ENCODE results near the gene DDX11.
"Not testable (repeated sequence)": the region's sequence is repeated elsewhere in the genome, so short reads cannot be mapped to it uniquely, and the experiment has no call there.

DDX11 gene

DNA sequence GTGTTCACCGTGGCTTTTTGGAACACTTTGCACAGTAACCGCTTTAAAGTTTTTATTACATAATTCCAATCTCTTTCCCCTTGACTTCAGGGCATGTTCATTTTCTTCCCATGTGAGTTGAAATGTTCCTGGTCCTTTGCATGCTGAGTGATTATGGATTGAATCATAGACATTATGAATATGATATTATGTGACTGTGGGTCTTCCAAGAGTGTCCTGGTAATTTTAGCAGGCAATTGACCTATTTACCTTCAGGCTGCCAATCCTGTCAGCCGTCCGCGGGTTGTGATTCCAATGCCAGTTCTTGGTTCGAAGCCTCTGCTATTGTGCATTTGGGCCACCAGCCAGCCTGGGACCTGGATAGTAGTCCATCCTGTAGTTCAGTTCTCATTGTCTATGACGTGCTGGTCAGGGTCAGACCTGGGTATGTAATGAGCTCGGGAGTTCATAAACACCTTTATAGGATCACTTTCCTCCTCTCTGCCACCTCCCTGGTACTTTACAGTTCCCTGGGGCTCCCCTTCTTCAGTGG, 32.6 kb upstream of the DDX11 start:
- peaks cover 6% of the 10 kb centered on the region for H3K4me1 ChIP-seq (ENCODE audit: control insufficient read depth, insufficient read depth, low read length)
- no peak overlapping the region for H3K27ac ChIP-seq (ENCODE audit: extremely low read depth, low read depth, low read length)
- no peaks in the 10 kb centered on the region for H3K36me3 ChIP-seq (ENCODE audit: control insufficient read depth in 2 of 2, insufficient read depth in 1 of 2, low read length in 2 of 2)
- ChIA-PET CTCF (no interaction called here), POLR2A (no interaction called here)
- no peak overlapping the region for H3K4me3 ChIP-seq (ENCODE audit: low read depth, low read length)
- no peak for TF ChIP-seq ZNF837 (tag by site-specific recombination; IDR thresholded peaks at IDR 0.05)
- TF ChIP-seq ZNF664 (tag by site-specific recombination; IDR thresholded peaks at IDR 0.05) = no peak
- TF ChIP-seq, protein P1, sequence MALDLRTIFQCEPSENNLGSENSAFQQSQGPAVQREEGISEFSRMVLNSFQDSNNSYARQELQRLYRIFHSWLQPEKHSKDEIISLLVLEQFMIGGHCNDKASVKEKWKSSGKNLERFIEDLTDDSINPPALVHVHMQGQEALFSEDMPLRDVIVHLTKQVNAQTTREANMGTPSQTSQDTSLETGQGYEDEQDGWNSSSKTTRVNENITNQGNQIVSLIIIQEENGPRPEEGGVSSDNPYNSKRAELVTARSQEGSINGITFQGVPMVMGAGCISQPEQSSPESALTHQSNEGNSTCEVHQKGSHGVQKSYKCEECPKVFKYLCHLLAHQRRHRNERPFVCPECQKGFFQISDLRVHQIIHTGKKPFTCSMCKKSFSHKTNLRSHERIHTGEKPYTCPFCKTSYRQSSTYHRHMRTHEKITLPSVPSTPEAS (tag by site-specific recombination; IDR thresholded peaks at IDR 0.05) = no peak
- TF ChIP-seq GFI1B (tag by site-specific recombination; IDR thresholded peaks at IDR 0.05) = no peak
- TF ChIP-seq ZNF423 (tag by site-specific recombination; IDR thresholded peaks at IDR 0.05) = no peak
- TF ChIP-seq, protein P2, sequence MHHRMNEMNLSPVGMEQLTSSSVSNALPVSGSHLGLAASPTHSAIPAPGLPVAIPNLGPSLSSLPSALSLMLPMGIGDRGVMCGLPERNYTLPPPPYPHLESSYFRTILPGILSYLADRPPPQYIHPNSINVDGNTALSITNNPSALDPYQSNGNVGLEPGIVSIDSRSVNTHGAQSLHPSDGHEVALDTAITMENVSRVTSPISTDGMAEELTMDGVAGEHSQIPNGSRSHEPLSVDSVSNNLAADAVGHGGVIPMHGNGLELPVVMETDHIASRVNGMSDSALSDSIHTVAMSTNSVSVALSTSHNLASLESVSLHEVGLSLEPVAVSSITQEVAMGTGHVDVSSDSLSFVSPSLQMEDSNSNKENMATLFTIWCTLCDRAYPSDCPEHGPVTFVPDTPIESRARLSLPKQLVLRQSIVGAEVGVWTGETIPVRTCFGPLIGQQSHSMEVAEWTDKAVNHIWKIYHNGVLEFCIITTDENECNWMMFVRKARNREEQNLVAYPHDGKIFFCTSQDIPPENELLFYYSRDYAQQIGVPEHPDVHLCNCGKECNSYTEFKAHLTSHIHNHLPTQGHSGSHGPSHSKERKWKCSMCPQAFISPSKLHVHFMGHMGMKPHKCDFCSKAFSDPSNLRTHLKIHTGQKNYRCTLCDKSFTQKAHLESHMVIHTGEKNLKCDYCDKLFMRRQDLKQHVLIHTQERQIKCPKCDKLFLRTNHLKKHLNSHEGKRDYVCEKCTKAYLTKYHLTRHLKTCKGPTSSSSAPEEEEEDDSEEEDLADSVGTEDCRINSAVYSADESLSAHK (tag by site-specific recombination; IDR thresholded peaks at IDR 0.05) = no peak
- TF ChIP-seq ZIC2 (tag by site-specific recombination; IDR thresholded peaks at IDR 0.05) = no peak
- TF ChIP-seq KLF10 (tag by site-specific recombination; IDR thresholded peaks at IDR 0.05) = no peak
- TF ChIP-seq, protein P3, sequence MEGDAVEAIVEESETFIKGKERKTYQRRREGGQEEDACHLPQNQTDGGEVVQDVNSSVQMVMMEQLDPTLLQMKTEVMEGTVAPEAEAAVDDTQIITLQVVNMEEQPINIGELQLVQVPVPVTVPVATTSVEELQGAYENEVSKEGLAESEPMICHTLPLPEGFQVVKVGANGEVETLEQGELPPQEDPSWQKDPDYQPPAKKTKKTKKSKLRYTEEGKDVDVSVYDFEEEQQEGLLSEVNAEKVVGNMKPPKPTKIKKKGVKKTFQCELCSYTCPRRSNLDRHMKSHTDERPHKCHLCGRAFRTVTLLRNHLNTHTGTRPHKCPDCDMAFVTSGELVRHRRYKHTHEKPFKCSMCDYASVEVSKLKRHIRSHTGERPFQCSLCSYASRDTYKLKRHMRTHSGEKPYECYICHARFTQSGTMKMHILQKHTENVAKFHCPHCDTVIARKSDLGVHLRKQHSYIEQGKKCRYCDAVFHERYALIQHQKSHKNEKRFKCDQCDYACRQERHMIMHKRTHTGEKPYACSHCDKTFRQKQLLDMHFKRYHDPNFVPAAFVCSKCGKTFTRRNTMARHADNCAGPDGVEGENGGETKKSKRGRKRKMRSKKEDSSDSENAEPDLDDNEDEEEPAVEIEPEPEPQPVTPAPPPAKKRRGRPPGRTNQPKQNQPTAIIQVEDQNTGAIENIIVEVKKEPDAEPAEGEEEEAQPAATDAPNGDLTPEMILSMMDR (tag by site-specific recombination; IDR thresholded peaks at IDR 0.05) = no peak
- TF ChIP-seq ZNF677 (tag by site-specific recombination; IDR thresholded peaks at IDR 0.05) = no peak
- no peak for TF ChIP-seq ZNF350 (tag by site-specific recombination; IDR thresholded peaks at IDR 0.05)
- TF ChIP-seq, protein P4, sequence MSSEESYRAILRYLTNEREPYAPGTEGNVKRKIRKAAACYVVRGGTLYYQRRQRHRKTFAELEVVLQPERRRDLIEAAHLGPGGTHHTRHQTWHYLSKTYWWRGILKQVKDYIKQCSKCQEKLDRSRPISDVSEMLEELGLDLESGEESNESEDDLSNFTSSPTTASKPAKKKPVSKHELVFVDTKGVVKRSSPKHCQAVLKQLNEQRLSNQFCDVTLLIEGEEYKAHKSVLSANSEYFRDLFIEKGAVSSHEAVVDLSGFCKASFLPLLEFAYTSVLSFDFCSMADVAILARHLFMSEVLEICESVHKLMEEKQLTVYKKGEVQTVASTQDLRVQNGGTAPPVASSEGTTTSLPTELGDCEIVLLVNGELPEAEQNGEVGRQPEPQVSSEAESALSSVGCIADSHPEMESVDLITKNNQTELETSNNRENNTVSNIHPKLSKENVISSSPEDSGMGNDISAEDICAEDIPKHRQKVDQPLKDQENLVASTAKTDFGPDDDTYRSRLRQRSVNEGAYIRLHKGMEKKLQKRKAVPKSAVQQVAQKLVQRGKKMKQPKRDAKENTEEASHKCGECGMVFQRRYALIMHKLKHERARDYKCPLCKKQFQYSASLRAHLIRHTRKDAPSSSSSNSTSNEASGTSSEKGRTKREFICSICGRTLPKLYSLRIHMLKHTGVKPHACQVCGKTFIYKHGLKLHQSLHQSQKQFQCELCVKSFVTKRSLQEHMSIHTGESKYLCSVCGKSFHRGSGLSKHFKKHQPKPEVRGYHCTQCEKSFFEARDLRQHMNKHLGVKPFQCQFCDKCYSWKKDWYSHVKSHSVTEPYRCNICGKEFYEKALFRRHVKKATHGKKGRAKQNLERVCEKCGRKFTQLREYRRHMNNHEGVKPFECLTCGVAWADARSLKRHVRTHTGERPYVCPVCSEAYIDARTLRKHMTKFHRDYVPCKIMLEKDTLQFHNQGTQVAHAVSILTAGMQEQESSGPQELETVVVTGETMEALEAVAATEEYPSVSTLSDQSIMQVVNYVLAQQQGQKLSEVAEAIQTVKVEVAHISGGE (tag by site-specific recombination; conservative IDR thresholded peaks at IDR 0.05; ENCODE audit: low read depth) = no peak
- no peak for TF ChIP-seq ZNF830 (tag by site-specific recombination; IDR thresholded peaks at IDR 0.05; ENCODE audit: low read depth)
- TF ChIP-seq ZNF792 (tag by site-specific recombination; IDR thresholded peaks at IDR 0.05) = no peak
- no peak for TF ChIP-seq ZNF214 (tag by site-specific recombination; IDR thresholded peaks at IDR 0.05; ENCODE audit: borderline replicate concordance)
- no peak for TF ChIP-seq ZNF473 (tag by site-specific recombination; IDR thresholded peaks at IDR 0.05)
- no peak for TF ChIP-seq ZNF529 (tag by site-specific recombination; IDR thresholded peaks at IDR 0.05; ENCODE audit: insufficient replicate concordance)
- no peaks in the 10 kb centered on the region for H3K9me3 ChIP-seq (ENCODE audit: control insufficient read depth, insufficient read depth, low read depth, low read length)

DNA sequence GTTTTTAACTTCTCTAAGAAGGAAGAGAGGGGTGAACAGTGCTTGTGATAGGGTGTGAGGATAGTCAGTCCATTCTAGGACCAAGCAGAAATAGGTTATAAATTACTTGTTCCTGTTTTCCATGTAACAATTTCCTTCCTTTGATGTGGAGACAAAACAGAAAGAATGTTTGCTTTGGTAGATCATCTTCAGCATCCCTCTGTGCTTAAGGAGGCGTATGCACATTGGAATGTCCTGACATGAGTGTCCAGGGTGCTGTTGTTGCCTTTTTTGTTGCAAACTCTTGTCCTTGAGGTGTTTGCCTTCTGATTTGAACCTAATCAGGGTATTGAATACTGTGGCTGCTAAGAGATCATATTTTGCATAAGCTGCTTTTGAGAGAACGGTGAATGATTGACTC, 23.5 kb upstream of the DDX11 start:
- POLR2A ChIA-PET; H3K27ac ChIP-seq (ENCODE audit: extremely low read depth, low read depth, low read length); H3K4me3 ChIP-seq (ENCODE audit: low read depth, low read length); CTCF ChIA-PET; H3K4me1 ChIP-seq (ENCODE audit: control insufficient read depth, insufficient read depth, low read length); H3K9me3 ChIP-seq (ENCODE audit: control insufficient read depth, insufficient read depth, low read depth, low read length); H3K36me3 ChIP-seq (ENCODE audit: control insufficient read depth in 2 of 2, insufficient read depth in 1 of 2, low read length in 2 of 2): not testable (repeated sequence)

DNA sequence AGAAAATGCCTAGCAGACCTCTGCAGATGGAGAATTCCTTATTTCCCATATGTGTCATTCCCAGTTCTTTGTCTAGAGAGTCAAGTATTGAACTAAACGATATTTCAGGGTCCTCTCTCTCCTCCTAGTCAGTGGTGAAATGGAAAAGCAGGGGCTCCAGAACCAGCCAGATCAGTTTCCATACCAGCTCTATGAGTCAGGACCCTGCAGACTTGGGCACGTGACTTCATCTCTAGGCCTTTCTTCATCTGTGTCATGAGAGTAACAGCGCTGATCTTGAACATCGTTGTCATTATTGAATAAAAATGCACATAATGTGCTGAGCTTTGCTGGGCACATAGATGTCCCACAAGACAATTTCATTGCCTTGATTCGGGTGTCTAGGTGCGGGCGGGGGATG, 23.1 kb upstream of the DDX11 start:
- CTCF ChIA-PET; H3K4me1 ChIP-seq (ENCODE audit: control insufficient read depth, insufficient read depth, low read length); POLR2A ChIA-PET; H3K4me3 ChIP-seq (ENCODE audit: low read depth, low read length); H3K9me3 ChIP-seq (ENCODE audit: control insufficient read depth, insufficient read depth, low read depth, low read length); H3K27ac ChIP-seq (ENCODE audit: extremely low read depth, low read depth, low read length); H3K36me3 ChIP-seq (ENCODE audit: control insufficient read depth in 2 of 2, insufficient read depth in 1 of 2, low read length in 2 of 2): not testable (repeated sequence)

DNA sequence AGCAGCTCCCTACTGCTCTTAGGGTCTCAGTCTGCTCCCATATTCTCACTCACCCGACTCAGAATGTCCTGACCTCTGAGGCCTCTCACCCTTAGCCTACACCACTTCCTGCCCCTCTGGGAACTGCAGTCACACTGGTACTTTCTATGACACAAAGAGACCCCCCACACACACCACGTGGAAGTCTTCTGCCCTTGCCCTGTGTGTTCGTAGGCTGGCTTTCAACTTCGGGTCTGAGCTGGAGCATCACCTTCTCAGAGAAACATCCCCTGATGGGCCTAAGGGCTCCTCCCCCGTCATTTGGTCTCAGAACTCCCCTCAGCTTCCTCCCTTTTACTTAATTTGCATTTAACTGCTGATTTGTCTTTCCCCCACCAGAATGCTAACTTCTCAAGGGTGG, 22.0 kb upstream of the DDX11 start:
- H3K36me3 ChIP-seq (ENCODE audit: control insufficient read depth in 2 of 2, insufficient read depth in 1 of 2, low read length in 2 of 2); CTCF ChIA-PET; H3K9me3 ChIP-seq (ENCODE audit: control insufficient read depth, insufficient read depth, low read depth, low read length); POLR2A ChIA-PET; H3K4me3 ChIP-seq (ENCODE audit: low read depth, low read length); H3K27ac ChIP-seq (ENCODE audit: extremely low read depth, low read depth, low read length); H3K4me1 ChIP-seq (ENCODE audit: control insufficient read depth, insufficient read depth, low read length): not testable (repeated sequence)

DNA sequence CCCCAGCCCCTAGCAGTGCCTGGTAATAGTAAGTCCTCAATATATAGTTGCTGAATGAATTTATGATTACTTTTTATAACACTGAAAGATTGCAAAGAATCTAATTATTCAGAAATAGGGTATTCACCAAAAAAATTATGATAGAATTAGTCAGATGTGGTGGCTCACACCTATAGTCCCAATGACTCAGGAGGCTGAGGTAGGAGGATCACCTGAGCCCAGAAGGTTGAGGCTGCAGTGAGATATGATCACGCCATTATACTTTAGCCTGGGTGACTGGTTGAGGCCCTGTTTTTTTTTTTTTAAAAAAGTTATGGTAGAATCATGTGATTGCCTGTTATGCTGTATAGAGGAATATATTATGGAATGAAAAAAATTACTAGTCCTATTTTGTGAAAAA, 21.5 kb upstream of the DDX11 start:
- CTCF ChIA-PET; H3K27ac ChIP-seq (ENCODE audit: extremely low read depth, low read depth, low read length); H3K9me3 ChIP-seq (ENCODE audit: control insufficient read depth, insufficient read depth, low read depth, low read length); POLR2A ChIA-PET; H3K36me3 ChIP-seq (ENCODE audit: control insufficient read depth in 2 of 2, insufficient read depth in 1 of 2, low read length in 2 of 2); H3K4me3 ChIP-seq (ENCODE audit: low read depth, low read length); H3K4me1 ChIP-seq (ENCODE audit: control insufficient read depth, insufficient read depth, low read length): not testable (repeated sequence)

All from HEK293 (cell line).